Measurements from ENCODE around the gene ZNF330.

GRCh38 chr4:141247430-141247780 lies 26.7 kb downstream of the ZNF330 start:
- no peak for TF ChIP-seq POLR2A (IDR thresholded peaks at IDR 0.05)
- TF ChIP-seq CTCF (IDR thresholded peaks at IDR 0.05): no peak
- TF ChIP-seq EP300 (IDR thresholded peaks at IDR 0.05): no peak
